ENCODE measurements around the gene ACTL10. TPM values are rescaled to one million over a fixed set of nuclear protein-coding genes. Genes with fewer than 3 reads are reported as not detected.

Gene ACTL10
- total RNA-seq, 4 donors from 2014 or later = 0.51 to 0.75 (median 0.66) TPM; not detected in 1

DNA sequence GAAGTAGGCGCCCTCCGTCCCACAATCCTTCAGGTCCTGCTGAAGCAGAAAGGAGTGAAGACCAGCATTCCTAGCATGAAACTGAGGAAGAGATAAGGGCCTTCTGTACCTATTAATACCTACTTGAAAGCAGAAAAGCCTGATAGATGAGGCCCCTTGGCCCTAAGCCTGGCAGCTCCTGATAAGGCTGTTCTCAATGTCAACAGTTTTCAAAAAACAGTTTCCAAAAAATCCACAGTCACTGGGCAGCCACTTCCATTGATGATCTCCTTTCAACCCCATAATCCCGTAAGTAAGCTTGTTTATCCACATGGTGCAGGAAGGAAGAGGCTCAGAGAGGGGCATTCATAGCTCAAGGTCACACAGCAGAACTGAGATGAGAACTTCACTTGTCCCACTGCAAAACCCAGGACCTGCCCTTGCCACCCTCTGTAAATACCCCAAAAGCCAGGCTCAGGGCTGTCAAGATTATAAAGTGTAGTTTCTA, 22.2 kb downstream of the ACTL10 start:
- TF ChIP-seq, protein P1, sequence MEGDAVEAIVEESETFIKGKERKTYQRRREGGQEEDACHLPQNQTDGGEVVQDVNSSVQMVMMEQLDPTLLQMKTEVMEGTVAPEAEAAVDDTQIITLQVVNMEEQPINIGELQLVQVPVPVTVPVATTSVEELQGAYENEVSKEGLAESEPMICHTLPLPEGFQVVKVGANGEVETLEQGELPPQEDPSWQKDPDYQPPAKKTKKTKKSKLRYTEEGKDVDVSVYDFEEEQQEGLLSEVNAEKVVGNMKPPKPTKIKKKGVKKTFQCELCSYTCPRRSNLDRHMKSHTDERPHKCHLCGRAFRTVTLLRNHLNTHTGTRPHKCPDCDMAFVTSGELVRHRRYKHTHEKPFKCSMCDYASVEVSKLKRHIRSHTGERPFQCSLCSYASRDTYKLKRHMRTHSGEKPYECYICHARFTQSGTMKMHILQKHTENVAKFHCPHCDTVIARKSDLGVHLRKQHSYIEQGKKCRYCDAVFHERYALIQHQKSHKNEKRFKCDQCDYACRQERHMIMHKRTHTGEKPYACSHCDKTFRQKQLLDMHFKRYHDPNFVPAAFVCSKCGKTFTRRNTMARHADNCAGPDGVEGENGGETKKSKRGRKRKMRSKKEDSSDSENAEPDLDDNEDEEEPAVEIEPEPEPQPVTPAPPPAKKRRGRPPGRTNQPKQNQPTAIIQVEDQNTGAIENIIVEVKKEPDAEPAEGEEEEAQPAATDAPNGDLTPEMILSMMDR (IDR thresholded peaks at IDR 0.05; ENCODE audit: low read depth) = no peak

- TF ChIP-seq, protein P1 (IDR thresholded peaks at IDR 0.05; ENCODE audit: low read depth) = no peak
Observed at GRCh38 chr20:33689493-33689892, 22.8 kb downstream of the ACTL10 start.

DNA sequence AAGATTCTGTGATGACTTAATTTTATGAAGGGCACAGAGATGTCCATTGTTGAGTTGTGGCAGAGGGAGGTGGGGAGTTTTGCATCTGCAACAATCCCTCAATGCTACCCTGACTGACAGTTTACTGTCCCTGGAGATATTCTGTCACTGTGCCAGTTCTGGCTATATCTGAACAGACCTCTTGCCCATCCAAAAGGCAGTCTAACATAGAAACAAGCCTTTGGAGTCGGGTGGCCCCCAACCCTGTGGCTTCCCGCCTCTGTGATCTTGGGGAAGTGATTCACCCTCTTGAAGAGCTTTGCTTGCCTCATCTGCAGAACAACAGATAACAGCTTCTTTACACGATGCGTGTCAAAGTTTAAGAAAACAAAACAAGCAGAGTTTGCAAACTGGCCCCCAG, 23.2 kb downstream of the ACTL10 start:
- TF ChIP-seq, protein P1 (IDR thresholded peaks at IDR 0.05; ENCODE audit: low read depth) = no peak

- TF ChIP-seq, protein P1 (IDR thresholded peaks at IDR 0.05; ENCODE audit: low read depth) = no peak
Observed at GRCh38 chr20:33693289-33693688, 26.5 kb downstream of the ACTL10 start.

GRCh38 chr20:33693741-33694638, 27.2 kb downstream of the ACTL10 start:
- TF ChIP-seq, protein P1 (IDR thresholded peaks at IDR 0.05; ENCODE audit: low read depth) = no peak

GRCh38 chr20:33694639-33695012, 27.9 kb downstream of the ACTL10 start:
- TF ChIP-seq, protein P1 (IDR thresholded peaks at IDR 0.05; ENCODE audit: low read depth) = no peak

GRCh38 chr20:33696448-33696847, 29.7 kb downstream of the ACTL10 start:
- TF ChIP-seq, protein P1 (IDR thresholded peaks at IDR 0.05; ENCODE audit: low read depth) = no peak
